Measurements from ENCODE around the gene CAMKMT.

- no peak for TF ChIP-seq CTCF (IDR thresholded peaks at IDR 0.05)
- TF ChIP-seq EZH2 (IDR thresholded peaks at IDR 0.05; ENCODE audit: borderline replicate concordance, insufficient read depth, low read depth, low read length, poor library complexity, severe bottlenecking): no peak
Measured at GRCh38 chr2:44799754-44800153, 438.0 kb downstream of the CAMKMT start.

All from B cell (primary cell).